Common myeloid progenitor, CD34-positive (primary cell): ENCODE results near the gene LIN7A.
"Not testable (repeated sequence)": the region's sequence is repeated elsewhere in the genome, so short reads cannot be mapped to it uniquely, and the experiment has no call there.

Source experiments
- CTCF ChIA-PET: fragments of 350-600 bp; sonication (Branson Sonifier 250); formaldehyde crosslinking; loops from one replicate; lab custom pipeline; 2021; ENCODE audit warnings: antibody characterized with exemption; lab: Charles Lee
- POLR2A ChIA-PET: fragments of 350-600 bp; sonication (Branson Sonifier 250); formaldehyde crosslinking; loops from one replicate; lab custom pipeline; 2021; ENCODE audit warnings: antibody characterized with exemption; lab: Charles Lee
- DNase-seq, 3 donors: peaks; one replicate each; pipeline versions ENCODE4 v3.0.0 to v3.0.0-alpha.2; 2013
- H3K27ac ChIP-seq, 2 experiments: 1 replicate in 1 of 2; 2 replicates in 1 of 2; pipeline ENCODE4 v1.7.0; 2013; ENCODE audit warnings: inconsistent platforms in 2 of 2, low read length in 2 of 2, mild to moderate bottlenecking in 2 of 2, low read depth in 1 of 2, moderate library complexity in 1 of 2; ENCODE audit not compliant: severe bottlenecking in 2 of 2, insufficient read depth in 1 of 2, poor library complexity in 1 of 2
- H3K27me3 ChIP-seq, 5 experiments: replicated peaks in 2 of 5; 1 replicate in 3 of 5; 2 replicates in 2 of 5; pipeline versions ENCODE4 v1.6.1 to v1.7.0; 2013; ENCODE audit warnings: low read length in 4 of 5, mild to moderate bottlenecking in 2 of 5, moderate library complexity in 2 of 5, inconsistent platforms in 1 of 5; ENCODE audit not compliant: insufficient read depth in 5 of 5, control insufficient read depth in 4 of 5
- H3K36me3 ChIP-seq, 4 experiments: 1 replicate in 2 of 4; 2 replicates in 2 of 4; pipeline versions ENCODE4 v1.6.1 to v1.7.0; 2013; ENCODE audit warnings: low read length in 3 of 4, control low read depth in 1 of 4, mild to moderate bottlenecking in 1 of 4; ENCODE audit not compliant: control insufficient read depth in 4 of 4, insufficient read depth in 4 of 4
- H3K4me1 ChIP-seq, 4 experiments: 1 replicate in 3 of 4; 2 replicates in 1 of 4; pipeline versions ENCODE4 v1.6.1 to v1.7.1; 2013; ENCODE audit warnings: low read length in 3 of 4, mild to moderate bottlenecking in 3 of 4, control low read depth in 1 of 4, inconsistent platforms in 1 of 4, moderate library complexity in 1 of 4; ENCODE audit not compliant: control insufficient read depth in 4 of 4, insufficient read depth in 4 of 4; ENCODE audit errors: control extremely low read depth in 1 of 4
- H3K4me3 ChIP-seq, 7 experiments: 1 replicate in 4 of 7; 2 replicates in 3 of 7; pipeline versions ENCODE4 v1.5.1 to v1.7.0; 2013; ENCODE audit warnings: mild to moderate bottlenecking in 7 of 7, low read length in 6 of 7, moderate library complexity in 6 of 7, inconsistent platforms in 2 of 7, low read depth in 2 of 7, control low read depth in 1 of 7; ENCODE audit not compliant: insufficient read depth in 4 of 7, control insufficient read depth in 1 of 7; ENCODE audit errors: extremely low read depth in 1 of 7
- H3K9me3 ChIP-seq, 5 experiments: 1 replicate in 4 of 5; 2 replicates in 1 of 5; pipeline versions ENCODE4 v1.6.1 to v1.7.1; 2013; ENCODE audit warnings: low read length in 4 of 5, mild to moderate bottlenecking in 2 of 5, inconsistent platforms in 1 of 5, low read depth in 1 of 5, moderate library complexity in 1 of 5; ENCODE audit not compliant: control insufficient read depth in 4 of 5, insufficient read depth in 2 of 5; ENCODE audit errors: control extremely low read depth in 1 of 5
- WGBS: methylation state at CpG from one replicate; pipeline ENCODE4 v1.1.5; 2013; ENCODE audit not compliant: insufficient coverage; 5-methylcytosine and 5-hydroxymethylcytosine counted together

The LIN7A gene

GRCh38 chr12:80895240-80895639 lies 42.5 kb downstream of the LIN7A start:
- Histone ChIP-seq H3K4me1 (no peaks in the 10 kb centered on the region), H3K27me3 (no peaks in the 10 kb centered on the region), H3K9me3 (no peaks in the 10 kb centered on the region), H3K36me3 (no peaks in the 10 kb centered on the region), H3K27ac (no peak overlapping the region), H3K4me3 (no peak overlapping the region)
- DNase-seq: no peak
- ChIA-PET CTCF (interaction anchor here (0.7 kb wide), 1 partner anchor 14 kb away, joined by 3 read pairs; no protein-coding TSS in a partner anchor), POLR2A (no interaction called here)
- WGBS: 100% methylated on average over 3 of the region's 3 CpGs

DNA sequence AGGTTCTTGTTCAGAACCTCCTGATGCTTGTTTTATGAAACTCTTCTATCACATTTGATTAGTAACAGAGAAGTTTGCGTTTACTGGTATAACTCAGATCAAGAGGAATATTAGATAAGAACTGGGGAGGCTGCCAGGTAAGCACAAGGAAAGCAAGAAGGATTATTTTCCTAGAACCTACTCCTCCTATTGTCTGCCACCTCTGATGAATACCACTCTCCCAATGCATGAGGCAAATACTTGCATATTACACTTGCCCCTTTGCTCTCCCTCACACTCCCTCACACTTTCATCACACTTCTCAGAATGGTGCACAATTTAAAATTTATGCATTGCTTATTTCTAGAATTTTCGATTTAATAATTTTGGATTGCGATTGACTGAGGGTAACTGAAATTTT lies 43.6 kb downstream of the LIN7A start:
- H3K27me3 ChIP-seq: no peaks in the 10 kb centered on the region
- H3K9me3 ChIP-seq: no peaks in the 10 kb centered on the region
- DNase-seq: no peak
- ChIA-PET CTCF (no interaction called here), POLR2A (no interaction called here)
- H3K36me3 ChIP-seq: no peaks in the 10 kb centered on the region
- 80% methylated on average over 1 of the region's 3 CpGs for WGBS
- no peaks in the 10 kb centered on the region for H3K4me1 ChIP-seq
- no peak overlapping the region for H3K27ac ChIP-seq
- no peak overlapping the region for H3K4me3 ChIP-seq

- no peak for DNase-seq
- no peaks in the 10 kb centered on the region for H3K4me1 ChIP-seq
- H3K27me3 ChIP-seq: no peaks in the 10 kb centered on the region
- ChIA-PET CTCF (no interaction called here), POLR2A (no interaction called here)
- H3K27ac ChIP-seq: no peak overlapping the region
- H3K4me3 ChIP-seq: no peak overlapping the region
- WGBS: 79% methylated on average over 2 of the region's 7 CpGs
- no peaks in the 10 kb centered on the region for H3K36me3 ChIP-seq
- H3K9me3 ChIP-seq: no peaks in the 10 kb centered on the region
These were observed 44.9 kb downstream of the LIN7A start for GRCh38 chr12:80892597-80893445.

- Histone ChIP-seq H3K36me3 (no peaks in the 10 kb centered on the region), H3K27me3 (no peaks in the 10 kb centered on the region), H3K9me3 (no peaks in the 10 kb centered on the region), H3K4me3 (no peak overlapping the region), H3K27ac (no peak overlapping the region), H3K4me1 (no peaks in the 10 kb centered on the region)
- POLR2A ChIA-PET: no interaction called here
- CTCF ChIA-PET: no interaction called here
- no CpG with 5 or more reads among the region's 1 CpG for WGBS
- DNase-seq: no peak
These were observed 53.1 kb downstream of the LIN7A start for GRCh38 chr12:80884651-80885050.

DNA sequence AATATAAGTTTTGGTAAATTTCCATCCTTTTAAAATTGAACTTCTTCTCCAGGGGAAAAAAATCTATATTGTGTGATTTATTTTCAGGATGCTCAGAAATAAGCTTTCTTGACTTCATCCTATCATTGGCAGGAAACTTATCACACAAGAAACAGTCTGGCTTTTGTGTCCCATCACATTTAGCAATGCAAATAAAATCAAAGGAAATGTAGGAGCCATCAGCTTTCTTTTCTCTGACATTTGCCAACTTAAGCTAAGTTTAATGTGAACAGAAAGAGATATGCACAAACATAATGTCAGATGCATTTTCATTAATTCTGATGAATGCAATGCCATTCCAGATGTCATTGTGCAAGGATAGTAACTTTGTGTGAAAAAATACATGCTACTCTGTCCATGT lies 56.6 kb downstream of the LIN7A start:
- Histone ChIP-seq H3K4me1 (no peaks in the 10 kb centered on the region), H3K36me3 (no peaks in the 10 kb centered on the region), H3K9me3 (no peaks in the 10 kb centered on the region), H3K27me3 (no peaks in the 10 kb centered on the region), H3K27ac (no peak overlapping the region), H3K4me3 (no peak overlapping the region)
- CTCF ChIA-PET: interaction anchor here (0.7 to 1.3 kb wide), 2 partner anchors 14 to 125 kb away, joined by 3 read pairs; no protein-coding TSS in a partner anchor
- DNase-seq: no peak
- POLR2A ChIA-PET: no interaction called here

GRCh38 chr12:80878452-80878851 lies 59.3 kb downstream of the LIN7A start:
- POLR2A ChIA-PET, H3K9me3 ChIP-seq, H3K27ac ChIP-seq, H3K4me1 ChIP-seq, H3K36me3 ChIP-seq, CTCF ChIA-PET, H3K4me3 ChIP-seq, DNase-seq, H3K27me3 ChIP-seq: not testable (repeated sequence)
- 98% methylated on average over 7 of the region's 8 CpGs for whole genome bisulfite sequencing

DNA sequence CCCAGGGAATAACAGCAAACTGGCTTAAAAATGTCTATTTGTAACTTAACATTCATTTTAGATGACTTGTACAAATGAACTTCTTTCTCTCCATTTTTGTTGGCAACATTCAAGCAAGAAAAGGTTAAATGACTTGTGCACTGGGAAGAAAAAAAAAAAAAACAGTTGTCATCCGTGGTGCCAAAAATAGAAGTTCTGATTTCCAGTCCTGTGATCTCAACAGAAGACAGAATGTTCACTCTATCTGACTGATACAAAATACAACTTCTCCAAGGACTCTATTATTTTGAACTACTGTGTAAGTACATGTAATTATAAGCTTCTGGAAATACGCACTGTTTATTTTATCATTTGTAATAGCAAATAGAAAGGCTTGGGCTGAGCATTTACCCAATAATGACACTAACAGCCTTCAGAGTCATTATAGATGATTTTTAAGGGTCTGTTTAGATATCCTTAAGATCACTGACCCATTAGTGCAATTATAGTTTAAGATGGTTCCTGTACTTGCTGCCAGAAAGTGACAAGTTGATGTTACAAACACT lies 59.9 kb downstream of the LIN7A start:
- DNase-seq: no peak
- H3K27me3 ChIP-seq: no peaks in the 10 kb centered on the region
- H3K4me3 ChIP-seq: no peak overlapping the region
- H3K36me3 ChIP-seq: no peaks in the 10 kb centered on the region
- no CpG with 5 or more reads among the region's 2 CpGs for WGBS
- H3K4me1 ChIP-seq: no peaks in the 10 kb centered on the region
- POLR2A ChIA-PET: no interaction called here
- CTCF ChIA-PET: no interaction called here
- H3K27ac ChIP-seq: no peak overlapping the region
- H3K9me3 ChIP-seq: no peaks in the 10 kb centered on the region
